Gastroesophageal sphincter (tissue), 3 donors: ENCODE data around the gene L1CAM.

Experiments
- EP300 ChIP-seq: sonication (generic); formaldehyde crosslinking; IDR thresholded peaks from one replicate; pipeline ENCODE4 v1.6.1; 2017; ENCODE audit warnings: antibody characterized with exemption, mild to moderate bottlenecking
- TF ChIP-seq, protein P1 (sequence below), 4 experiments: fragments of 200-600 bp in 2 of 4; fragments of 450-650 bp in 2 of 4; sonication (generic) in 1 of 4; IDR thresholded peaks; one replicate each; pipeline ENCODE4 v1.5.1; 2017 to 2019; ENCODE audit warnings: antibody characterized with exemption in 4 of 4, mild to moderate bottlenecking in 2 of 4, moderate library complexity in 2 of 4

DNA sequence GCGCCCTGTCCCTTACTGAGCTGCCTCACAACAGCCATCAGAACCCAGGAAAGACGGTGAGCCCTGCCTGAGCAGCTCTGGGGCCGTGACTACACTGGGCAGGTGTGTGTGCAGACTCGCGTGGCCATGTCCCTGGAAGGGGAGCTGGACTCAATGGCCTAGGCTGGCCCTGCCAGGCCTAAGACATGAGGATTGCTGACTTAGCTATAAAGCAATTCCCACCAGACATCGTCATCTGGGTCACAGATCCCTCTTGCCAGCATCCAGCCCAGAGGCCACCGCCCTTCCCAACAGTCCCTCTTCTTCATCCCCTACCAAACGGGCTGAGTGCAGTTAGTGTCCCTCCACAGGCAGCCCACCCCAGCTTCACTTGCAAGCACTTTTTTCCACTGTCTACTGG lies 45.2 kb upstream of the L1CAM start:
- TF ChIP-seq, protein P1, sequence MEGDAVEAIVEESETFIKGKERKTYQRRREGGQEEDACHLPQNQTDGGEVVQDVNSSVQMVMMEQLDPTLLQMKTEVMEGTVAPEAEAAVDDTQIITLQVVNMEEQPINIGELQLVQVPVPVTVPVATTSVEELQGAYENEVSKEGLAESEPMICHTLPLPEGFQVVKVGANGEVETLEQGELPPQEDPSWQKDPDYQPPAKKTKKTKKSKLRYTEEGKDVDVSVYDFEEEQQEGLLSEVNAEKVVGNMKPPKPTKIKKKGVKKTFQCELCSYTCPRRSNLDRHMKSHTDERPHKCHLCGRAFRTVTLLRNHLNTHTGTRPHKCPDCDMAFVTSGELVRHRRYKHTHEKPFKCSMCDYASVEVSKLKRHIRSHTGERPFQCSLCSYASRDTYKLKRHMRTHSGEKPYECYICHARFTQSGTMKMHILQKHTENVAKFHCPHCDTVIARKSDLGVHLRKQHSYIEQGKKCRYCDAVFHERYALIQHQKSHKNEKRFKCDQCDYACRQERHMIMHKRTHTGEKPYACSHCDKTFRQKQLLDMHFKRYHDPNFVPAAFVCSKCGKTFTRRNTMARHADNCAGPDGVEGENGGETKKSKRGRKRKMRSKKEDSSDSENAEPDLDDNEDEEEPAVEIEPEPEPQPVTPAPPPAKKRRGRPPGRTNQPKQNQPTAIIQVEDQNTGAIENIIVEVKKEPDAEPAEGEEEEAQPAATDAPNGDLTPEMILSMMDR (IDR thresholded peaks at IDR 0.05), result no peak
- TF ChIP-seq EP300, result no peak
